Heart right ventricle (tissue), 16 donors: Measurements from ENCODE around the gene APOA4. TPM values are rescaled to one million over a fixed set of nuclear protein-coding genes. Genes with fewer than 3 reads are reported as not detected.

Experiments
- ATAC-seq, 8 donors: fragments of 200-7000 bp; cut with Tn5 transposase; one replicate each; pipeline ENCODE4 v1.9.1; 2020; ENCODE audit warnings: mild to moderate bottlenecking in 8 of 8, moderate library complexity in 8 of 8, moderate number of reproducible peaks in 1 of 8
- DNase-seq, 2 donors: peaks; one replicate each; pipeline ENCODE4 v3.0.0-alpha.2; 2020
- H3K27ac ChIP-seq, 10 donors: fragments of 200-600 bp; sonication (generic) in 2 of 10; one replicate each; pipeline versions ENCODE4 v1.5.0 to v1.8.0; 2020 to 2022; ENCODE audit warnings: mild to moderate bottlenecking in 3 of 10
- H3K27me3 ChIP-seq, 7 donors: fragments of 200-600 bp; one replicate each; pipeline ENCODE4 v1.8.0; 2021 to 2022; ENCODE audit warnings: mild to moderate bottlenecking in 2 of 7
- H3K36me3 ChIP-seq, 9 donors: fragments of 200-600 bp; sonication (generic) in 1 of 9; one replicate each; pipeline versions ENCODE4 v1.5.0 to v1.8.0; 2020 to 2022; ENCODE audit warnings: mild to moderate bottlenecking in 2 of 9
- H3K4me1 ChIP-seq, 9 donors: fragments of 200-600 bp; sonication (generic) in 1 of 9; one replicate each; pipeline versions ENCODE4 v1.5.0 to v1.8.0; 2020 to 2022; ENCODE audit warnings: mild to moderate bottlenecking in 4 of 9
- H3K4me3 ChIP-seq, 10 donors: fragments of 200-600 bp; sonication (generic) in 2 of 10; one replicate each; pipeline versions ENCODE4 v1.5.0 to v1.8.0; 2020 to 2022; ENCODE audit warnings: mild to moderate bottlenecking in 7 of 10, moderate library complexity in 2 of 10
- H3K9me3 ChIP-seq, 11 donors: fragments of 200-600 bp in 10 of 11; sonication (generic) in 2 of 11; one replicate each; pipeline versions ENCODE4 v1.5.0 to v1.8.0; 2013 to 2022; ENCODE audit warnings: mild to moderate bottlenecking in 2 of 11, control low read depth in 1 of 11, moderate library complexity in 1 of 11
- CTCF ChIP-seq, 9 donors: fragments of 200-600 bp; sonication (generic) in 2 of 9; IDR thresholded peaks; one replicate each; pipeline versions ENCODE4 v1.5.0 to v1.8.0; 2021 to 2022; ENCODE audit warnings: antibody characterized with exemption in 9 of 9, mild to moderate bottlenecking in 5 of 9, moderate library complexity in 1 of 9
- WGBS, 2 donors: extraction: QIAGEN DNeasy Blood & Tissue Kit; methylation state at CpG; one replicate each; pipeline ENCODE4 v1.1.7; 2013; ENCODE audit warnings: inconsistent platforms in 1 of 2; 5-methylcytosine and 5-hydroxymethylcytosine counted together
- intact Hi-C, 10 donors: fragments of 100-400 bp; cut with DNase I; formaldehyde crosslinking; loops; one replicate each; pipeline versions ENCODE4 v1.11.1 to v1.14.2; 2022
- polyA plus RNA-seq, 2 donors: library from polyadenylated mRNA; stranded (reverse); fragments of 200-250 nt; gene quantifications; one replicate each; pipeline ENCODE4 v1.2.3, GENCODE V29; 2013
- total RNA-seq, 10 donors: library from RNA; stranded (reverse); fragmentation: NEBNext Ultra II Directional in 3 of 10; extraction: Animal tissue kit (Norgen Biotek cat#: 25700) in 3 of 10; gene quantifications; one replicate each; pipeline versions ENCODE4 v1.2.1 to v1.2.4, GENCODE V29; 2021 to 2023
- donor health status: Arrhythmogenic right ventricular cardiomyopathy.
- donor health status: ischemic (EF 13 %, LVEDD 7.1; RV severe dilation, severe dysfunction).
- donor health status: healthy with polysubstance abuse.
- donor health status: DM: no; HTN: yes; CAD: no.
- donor health status: DM: no; HTN: no; CAD: no.
- donor health status: ischemic (EF 25% LVEDD 6.9; RV normal size, moderate dysfunction).
- donor health status: ischemic (EF 25% LVEDD 5.7; RV mildly dilated, moderate dysfunction).
- donor health status: healthy.
- donor health status: DM: yes; HTN: yes; CAD: no.
- donor health status: Ischemic cardiomyopathy.
- donor health status: ischemic (EF 35%, LVEDD 5.7; RV mildly dilated, moderate dysfunction).
- donor health status: nonischemic (EF 11% LVEDD 7.7; RV severe dilation, severe dysfunction).
- donor health status: DM: yes; HTN: yes; CAD: no.
- donor health status: PGD.
- donor health status: ischemic (EF 29% LVEDD 5.4; RV normal size, mild dysfunction).
- donor health status: nonischemic (EF 23%, LVEDD 6.1; RV moderate dilation, normal function).

APOA4 gene
- total and polyA plus RNA-seq, 12 donors, result 0.26 to 0.75 (median 0.28) TPM; not detected in 9

DNA sequence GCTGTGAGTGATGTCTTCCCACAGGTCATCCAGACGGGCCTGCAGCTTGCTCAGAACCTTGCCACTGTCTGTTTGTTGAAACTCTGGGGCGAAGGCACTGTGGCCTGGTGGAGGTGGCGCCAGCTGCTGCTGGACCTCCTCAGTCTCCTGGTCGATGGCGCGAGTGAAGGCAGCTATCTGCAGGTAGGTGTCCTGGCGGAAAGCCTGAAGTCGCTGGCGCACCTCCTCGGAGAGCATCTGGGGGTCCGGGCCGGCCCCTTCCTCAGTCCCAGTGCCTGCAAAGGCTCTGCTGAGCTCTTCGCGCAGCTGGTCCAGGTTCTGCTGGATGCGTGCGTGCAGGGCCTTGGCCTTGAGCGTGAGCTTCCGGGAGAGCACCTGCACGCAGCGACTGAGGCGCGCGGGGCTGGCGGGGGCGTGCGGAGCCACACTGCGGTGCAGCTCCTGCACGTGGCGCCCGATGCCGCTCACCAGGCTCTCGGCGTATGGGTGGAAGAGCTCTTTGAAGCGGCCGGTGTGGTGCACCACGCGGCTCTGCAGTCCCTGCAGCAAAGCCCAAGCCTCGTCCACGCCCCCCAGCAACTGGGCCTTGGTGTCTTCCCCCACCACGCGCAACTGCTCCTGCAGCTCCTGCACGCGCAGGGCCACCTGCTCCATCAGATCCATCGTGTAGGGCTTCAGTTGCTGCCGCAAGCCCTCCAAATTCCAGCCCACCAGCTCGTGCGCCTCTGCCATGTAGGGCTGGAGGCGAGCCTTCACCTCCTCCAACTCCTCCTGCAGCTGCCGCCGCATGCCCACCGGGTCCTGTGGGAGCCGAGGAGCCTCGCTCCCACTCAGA is 32.7 kb downstream of the APOA4 start:
- Histone ChIP-seq H3K9me3 (no peaks in the 10 kb centered on the region), H3K27me3 (no peaks in the 10 kb centered on the region), H3K27ac (no peak overlapping the region), H3K4me1 (peaks cover 7 to 33% (median 24%) of the 10 kb centered on the region in 9 donors), H3K36me3 (peaks cover 0 to 14% (median 9%) of the 10 kb centered on the region in 9 donors), H3K4me3 (no peak overlapping the region)
- intact Hi-C loops, result loop anchor here (1.0 to 10.0 kb wide), 16 partner anchors 42 to 437 kb away; partner anchors contain the start of gene APOA1 (in 5 of the 10)
- DNase-seq, result no peak
- 83 to 84% methylated on average over 53 of the region's 53 CpGs for WGBS, 2 donors
- no peak for TF ChIP-seq CTCF (IDR thresholded peaks at IDR 0.05)
- ATAC-seq, result peak in 1 of 8 donors; percentile 9

DNA sequence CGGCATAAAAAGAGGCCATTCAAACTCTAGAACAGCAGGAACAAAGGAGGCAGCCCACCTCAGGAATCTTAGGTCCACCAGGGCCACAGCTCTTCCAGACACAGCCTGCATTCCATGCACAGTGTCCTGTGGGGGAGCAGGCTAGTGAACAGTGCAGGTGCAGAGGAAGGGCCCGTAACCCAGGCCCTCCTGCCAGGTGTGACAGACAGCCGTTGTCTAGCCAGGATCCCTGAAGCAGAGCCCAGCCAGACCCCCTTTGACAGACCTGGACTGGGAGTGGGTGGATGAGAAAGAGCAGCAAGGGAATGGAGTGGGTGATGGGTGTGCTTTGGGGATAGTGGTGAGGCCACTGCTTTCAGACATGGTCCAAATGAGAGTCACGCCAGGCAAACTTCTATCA is 34.1 kb downstream of the APOA4 start:
- intact Hi-C loops, result loop anchor here in 5 of 10 donors (2.0 to 5.0 kb wide), 4 partner anchors 48 to 443 kb away; partner anchors contain the start of genes APOA1 (in 1 of the 5), PCSK7 (in 1 of the 5) and RNF214 (in 1 of the 5)
- Histone ChIP-seq H3K36me3 (peaks cover 0 to 28% (median 19%) of the 10 kb centered on the region in 9 donors), H3K4me3 (no peak overlapping the region), H3K4me1 (peaks cover 7 to 33% (median 24%) of the 10 kb centered on the region in 9 donors), H3K9me3 (no peaks in the 10 kb centered on the region), H3K27ac (no peak overlapping the region), H3K27me3 (no peaks in the 10 kb centered on the region)
- no peak for TF ChIP-seq CTCF (IDR thresholded peaks at IDR 0.05)
- WGBS, 2 donors, result 82 to 86% methylated on average over 4 of the region's 4 CpGs
- DNase-seq (no peak), ATAC-seq (no peak)

DNA sequence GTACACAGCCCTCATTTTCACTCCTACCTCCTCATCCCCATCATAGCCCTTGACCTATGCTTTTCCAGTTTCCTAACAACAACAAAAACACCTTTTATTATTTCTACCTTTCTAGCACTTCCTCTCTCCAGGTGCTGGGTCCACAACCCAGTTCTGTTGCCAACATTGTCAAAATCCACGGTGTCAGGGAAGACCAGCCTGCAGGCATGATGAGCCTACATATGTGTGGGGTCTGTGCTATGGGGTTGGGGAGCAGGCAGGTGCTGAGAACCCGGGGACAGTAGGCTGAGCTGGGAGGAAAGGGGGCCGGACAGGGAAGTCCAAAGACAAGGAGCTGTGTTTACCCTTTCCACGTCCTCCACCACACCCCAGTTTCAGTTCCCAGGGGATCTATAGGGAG is 34.6 kb downstream of the APOA4 start:
- TF ChIP-seq CTCF (IDR thresholded peaks at IDR 0.05), result no peak
- WGBS, 2 donors, result 68 to 69% methylated on average over 4 of the region's 4 CpGs
- DNase-seq (no peak), ATAC-seq (no peak)
- Histone ChIP-seq H3K9me3 (no peaks in the 10 kb centered on the region), H3K4me1 (peaks cover 7 to 33% (median 24%) of the 10 kb centered on the region in 9 donors), H3K36me3 (peaks cover 0 to 33% (median 24%) of the 10 kb centered on the region in 9 donors), H3K27me3 (no peaks in the 10 kb centered on the region), H3K4me3 (peak overlapping the region; percentile 84 to 100 (median 94)), H3K27ac (peak overlapping the region in 9 of 10 donors; percentile 85 to 94 (median 88))
- intact Hi-C loops, result loop anchor here in 5 of 10 donors (2.0 to 5.0 kb wide), 4 partner anchors 48 to 444 kb away; partner anchors contain the start of genes APOA1 (in 1 of the 5), PCSK7 (in 1 of the 5) and RNF214 (in 1 of the 5)

DNA sequence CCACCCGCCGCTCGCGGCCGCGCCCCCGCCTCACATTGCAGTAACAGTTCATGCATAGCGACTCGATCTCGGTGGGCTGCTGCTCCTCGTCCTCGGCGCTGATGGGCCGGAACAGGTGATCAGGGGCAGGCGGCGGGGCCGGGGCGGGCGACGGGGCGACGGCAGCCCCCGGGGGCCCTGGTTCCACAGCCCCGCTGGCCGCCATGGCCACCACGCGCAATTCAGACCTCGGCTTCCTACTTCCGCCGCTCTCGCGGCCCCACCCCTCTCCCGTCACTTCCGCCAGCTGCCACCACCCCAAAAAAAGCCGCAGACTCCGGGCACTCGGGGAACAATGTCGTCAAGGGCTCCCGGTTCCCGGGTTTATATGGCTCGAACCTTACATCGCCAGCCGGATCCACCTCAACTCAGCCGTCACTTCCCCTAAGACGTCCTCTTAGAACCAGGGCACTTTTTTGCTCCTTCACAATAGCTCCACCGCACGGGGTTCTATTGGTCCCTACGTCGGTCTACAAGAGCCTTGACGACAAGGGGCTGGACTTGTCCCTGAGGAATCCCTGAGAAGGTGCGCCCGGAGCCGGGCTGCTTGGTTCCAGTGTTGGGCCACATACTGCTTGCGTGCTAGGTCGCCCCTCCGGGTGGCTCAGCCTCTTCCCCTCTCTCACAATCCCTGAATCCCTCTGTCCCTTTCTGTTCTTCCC is 35.2 kb downstream of the APOA4 start, which contains the start of gene ZPR1:
ZPR1 (minus strand) TSS at position 238 of the 701 bp plus-strand sequence; CDS start at position 205, 33 bp downstream.
- TF ChIP-seq CTCF (IDR thresholded peaks at IDR 0.05), result no peak
- Histone ChIP-seq H3K4me3 (peak within 1 kb of the TSS; percentile 84 to 100 (median 94)), H3K36me3 (peaks cover 0 to 39% (median 29%) of the 10 kb centered on the region in 9 donors), H3K27me3 (no peaks in the 10 kb centered on the region), H3K27ac (peak within 1 kb of the TSS; percentile 2 to 94 (median 87)), H3K9me3 (no peaks in the 10 kb centered on the region), H3K4me1 (peaks cover 7 to 35% (median 24%) of the 10 kb centered on the region in 9 donors)
- WGBS, 2 donors, result 1% methylated on average over 45 to 56 of the region's 56 CpGs
- ATAC-seq (peak; percentile 83 to 92 (median 90)), DNase-seq (peak; percentile 86 to 87)
- intact Hi-C loops, result loop anchor here in 5 of 10 donors (2.0 to 5.0 kb wide), 4 partner anchors 49 to 444 kb away; partner anchors contain the start of genes APOA1 (in 1 of the 5), PCSK7 (in 1 of the 5) and RNF214 (in 1 of the 5)
